Glomerular visceral epithelial cell (primary cell): Measurements from ENCODE around the gene XXYLT1.

Experiments
- DNase-seq: peaks from one replicate; pipeline ENCODE4 v3.0.0-alpha.2; 2016; ENCODE audit errors: extremely low spot score

XXYLT1 gene

DNA sequence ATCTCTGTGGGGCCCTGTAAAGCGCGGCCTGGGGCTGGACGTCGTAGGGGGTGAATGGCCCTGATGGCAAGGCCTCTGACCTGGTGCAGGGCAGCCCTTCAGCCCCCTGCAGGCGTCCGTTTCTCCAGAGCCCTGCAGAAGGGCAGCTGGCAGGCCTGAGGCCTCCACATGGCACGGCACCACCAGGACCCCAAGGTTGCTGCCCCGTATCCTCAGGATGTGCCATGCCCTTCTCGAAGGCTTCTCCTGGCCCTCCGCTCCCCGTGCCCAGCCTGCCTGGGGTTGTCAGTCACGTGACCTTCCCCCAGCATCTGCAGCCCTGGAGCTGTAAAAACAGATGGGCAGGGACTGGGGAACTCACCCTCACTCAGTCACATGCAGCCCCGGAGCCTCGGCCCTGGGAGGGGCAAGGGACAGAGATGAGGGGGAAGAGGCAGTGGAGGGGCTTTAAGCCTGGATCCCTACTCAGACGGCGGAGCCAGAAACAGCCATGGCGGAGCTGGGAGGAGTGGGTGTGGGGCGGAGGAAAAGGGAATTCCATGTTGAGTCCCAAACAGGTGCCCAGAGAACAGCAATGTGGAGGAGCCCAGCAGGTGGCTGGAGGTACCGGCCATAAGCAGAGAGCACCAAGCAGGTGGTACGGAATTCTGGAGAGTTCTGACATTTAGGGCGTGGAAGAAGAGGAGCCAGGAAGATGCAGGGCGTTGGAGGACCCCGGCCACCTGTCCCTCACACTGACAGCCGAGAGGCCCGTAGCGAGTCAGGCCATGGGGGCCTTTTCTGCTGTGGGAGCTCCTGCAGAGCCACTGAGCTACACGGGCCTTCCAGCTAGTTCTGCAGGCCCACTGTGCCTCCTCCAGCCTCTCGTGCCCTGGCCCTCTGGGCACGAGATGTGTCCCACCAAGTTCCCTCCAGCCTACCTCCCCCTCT is 193.1 kb downstream of the XXYLT1 start:
- DNase-seq = no peak

DNA sequence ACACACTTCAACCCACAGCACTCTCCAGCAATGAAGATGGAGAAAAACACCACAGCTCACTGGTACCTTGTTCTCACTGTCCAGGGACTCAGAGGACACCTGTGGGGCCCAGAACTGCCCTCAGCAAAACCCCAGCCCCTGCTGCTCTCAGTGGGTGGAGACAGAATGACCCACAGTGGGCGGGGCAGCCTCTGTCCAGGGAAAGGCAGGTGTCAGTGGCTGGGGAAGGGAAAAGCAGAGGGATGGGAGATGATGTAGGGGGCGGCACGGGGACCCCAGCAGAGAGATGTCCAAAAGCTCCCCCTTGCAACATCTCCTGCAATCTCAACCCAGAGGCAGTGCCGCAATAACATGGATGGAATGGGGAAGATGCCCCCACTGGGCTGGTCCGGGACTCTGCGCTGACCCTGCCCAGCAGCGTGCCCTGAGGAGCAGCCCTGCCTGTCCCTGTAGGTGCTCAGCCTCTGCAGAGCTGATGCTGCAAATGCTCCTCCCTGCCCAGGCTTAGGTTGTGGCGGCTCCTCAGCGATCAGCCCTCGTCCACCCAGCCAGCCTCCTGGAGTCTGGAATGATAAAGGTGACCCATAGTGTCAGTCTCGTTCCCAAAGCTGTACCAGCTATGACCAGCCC is 193.9 kb downstream of the XXYLT1 start:
- DNase-seq = no peak

- DNase-seq = no peak
Observed at GRCh38 chr3:195075941-195076875, 194.8 kb downstream of the XXYLT1 start.

GRCh38 chr3:195075199-195075940 is 195.6 kb downstream of the XXYLT1 start:
- no peak for DNase-seq

DNA sequence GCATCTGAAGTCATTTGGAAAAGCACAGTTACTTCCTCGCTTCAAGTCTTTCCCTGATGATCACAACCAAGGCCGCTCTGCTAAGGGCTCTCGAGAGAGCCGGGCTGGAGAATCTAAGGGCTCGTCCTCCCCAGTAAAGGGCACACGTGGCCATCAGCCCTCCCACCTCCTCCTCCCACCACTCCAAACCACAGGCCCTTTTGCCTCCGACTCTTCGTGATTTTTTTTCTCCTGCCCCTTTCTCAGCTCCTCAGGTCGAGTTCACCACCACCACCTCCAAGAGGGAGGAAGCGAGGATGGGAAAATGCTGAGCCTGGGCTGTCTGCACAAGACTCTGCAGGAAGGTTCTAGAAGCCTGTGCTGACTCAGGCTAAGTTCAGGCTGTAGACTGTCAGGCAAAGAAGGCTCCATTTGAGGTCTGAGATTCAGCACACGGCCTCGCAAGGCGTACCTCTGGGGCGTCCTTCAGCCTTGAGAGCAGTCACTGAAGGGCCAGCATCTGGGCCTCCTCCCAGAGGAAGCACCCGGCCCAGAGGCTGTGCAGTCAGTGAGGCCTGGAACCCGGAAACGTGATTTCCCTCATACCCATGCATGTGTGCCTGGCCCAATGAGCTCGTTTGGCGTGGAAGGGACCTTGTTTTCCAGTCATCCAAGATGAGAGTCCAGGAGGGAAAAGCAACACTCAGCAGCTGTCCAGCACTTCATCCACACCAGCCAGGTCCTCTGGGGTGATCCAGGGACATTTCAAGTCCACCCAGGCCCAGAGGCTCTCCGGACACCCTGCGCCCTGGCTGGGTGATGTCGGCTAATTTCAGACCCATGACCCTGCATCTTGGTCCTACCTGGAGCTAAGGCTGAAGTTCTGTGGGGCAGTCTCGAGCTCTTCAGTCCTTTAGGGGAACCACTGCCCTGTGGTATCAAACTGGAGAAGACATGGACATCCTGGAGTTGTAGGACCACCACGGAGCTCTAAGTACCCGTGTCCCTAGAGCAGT is 196.8 kb downstream of the XXYLT1 start:
- DNase-seq = no peak

DNA sequence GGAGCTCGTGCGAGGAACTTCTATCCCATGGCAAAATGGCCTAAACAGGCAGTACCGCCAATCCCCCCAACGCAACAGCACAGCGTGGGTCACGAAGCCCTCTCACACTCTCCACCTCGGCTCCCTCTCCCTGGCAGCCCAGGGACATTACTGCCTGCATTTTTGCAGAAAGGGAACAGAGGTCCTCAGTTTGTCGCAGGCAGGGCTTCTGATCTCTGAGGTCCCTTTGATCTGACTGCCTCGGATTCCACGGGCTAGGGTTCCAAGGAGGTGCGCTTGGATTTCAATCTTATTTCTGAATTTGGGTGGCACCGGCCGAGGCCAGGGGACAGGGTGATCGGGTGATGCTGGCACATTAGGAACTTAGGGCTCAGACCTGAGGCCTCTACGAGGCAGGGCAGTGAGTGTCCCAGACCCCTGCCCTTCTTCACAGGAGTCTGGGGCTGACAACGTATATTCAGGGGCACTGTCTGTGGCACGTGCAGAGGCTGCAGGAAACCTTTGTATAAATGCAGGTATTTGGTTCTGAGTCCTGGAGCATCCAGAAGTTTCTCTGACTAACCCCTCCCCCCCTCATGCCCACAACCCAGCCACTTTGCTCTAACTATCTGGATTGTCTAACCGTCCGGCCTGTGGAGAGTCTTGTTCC is 197.9 kb downstream of the XXYLT1 start:
- no peak for DNase-seq

DNA sequence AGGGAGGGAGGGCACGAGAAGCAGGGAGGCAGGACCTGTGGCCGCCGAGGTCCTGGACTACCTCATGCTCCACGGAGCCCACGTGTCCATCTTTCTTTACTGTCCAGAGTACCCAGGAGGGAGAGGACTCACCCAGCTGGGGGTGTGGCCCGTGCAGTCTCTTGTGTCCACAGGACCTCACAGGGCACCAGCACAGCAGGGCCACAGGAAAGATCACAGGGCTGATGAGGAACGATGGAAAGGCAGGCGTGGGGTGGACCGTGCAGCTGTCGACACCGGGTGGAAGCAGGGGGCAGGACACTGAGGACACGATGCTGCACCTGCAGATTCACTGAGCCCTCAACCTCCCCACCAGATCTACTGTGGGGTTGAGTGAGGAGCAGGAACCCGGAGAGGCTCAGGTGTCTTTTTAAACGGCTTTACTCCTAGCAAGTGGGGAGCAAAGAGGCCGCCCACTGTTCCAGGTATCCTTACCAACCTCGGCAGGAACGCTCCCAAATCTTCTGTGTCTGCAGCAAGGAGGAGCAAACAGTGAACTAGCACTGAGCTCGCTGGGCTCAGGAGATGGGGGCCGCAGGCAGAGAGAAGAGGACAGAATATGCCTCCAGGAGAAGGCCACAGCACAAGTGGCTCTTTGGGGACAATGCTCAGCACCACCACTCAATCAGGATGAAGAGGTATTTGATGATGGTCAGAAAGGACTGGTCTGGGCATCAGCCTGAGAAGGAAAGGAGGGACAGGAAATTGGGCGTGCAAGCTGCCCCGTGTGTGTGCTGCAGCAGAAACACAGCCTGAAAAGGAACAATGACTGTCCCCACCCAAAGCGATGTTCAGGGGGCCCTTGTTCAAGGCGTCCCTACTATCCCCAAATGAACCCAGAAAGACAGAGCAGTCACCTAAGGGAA is 198.8 kb downstream of the XXYLT1 start:
- no peak for DNase-seq

- DNase-seq = no peak
Observed at GRCh38 chr3:195071011-195071728, 199.8 kb downstream of the XXYLT1 start.

DNA sequence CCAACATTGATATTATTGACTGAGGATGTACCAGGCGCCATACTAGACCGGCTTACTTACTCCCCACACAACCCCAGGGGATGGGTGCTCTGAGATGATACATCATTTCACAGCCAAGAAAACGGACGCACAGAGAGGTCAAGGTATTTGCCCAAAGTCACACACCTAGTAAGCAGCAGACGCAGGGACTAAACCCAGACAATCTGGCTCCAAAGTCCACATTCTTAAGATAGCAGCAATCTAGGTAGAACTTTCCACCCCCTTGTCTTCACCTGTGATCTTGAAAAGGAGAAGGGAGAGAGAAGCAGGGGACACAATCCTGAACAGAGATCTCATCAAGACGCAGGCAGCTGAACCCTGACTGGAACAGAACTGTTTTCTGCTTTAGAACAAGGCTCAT is 200.6 kb downstream of the XXYLT1 start:
- DNase-seq = no peak

DNA sequence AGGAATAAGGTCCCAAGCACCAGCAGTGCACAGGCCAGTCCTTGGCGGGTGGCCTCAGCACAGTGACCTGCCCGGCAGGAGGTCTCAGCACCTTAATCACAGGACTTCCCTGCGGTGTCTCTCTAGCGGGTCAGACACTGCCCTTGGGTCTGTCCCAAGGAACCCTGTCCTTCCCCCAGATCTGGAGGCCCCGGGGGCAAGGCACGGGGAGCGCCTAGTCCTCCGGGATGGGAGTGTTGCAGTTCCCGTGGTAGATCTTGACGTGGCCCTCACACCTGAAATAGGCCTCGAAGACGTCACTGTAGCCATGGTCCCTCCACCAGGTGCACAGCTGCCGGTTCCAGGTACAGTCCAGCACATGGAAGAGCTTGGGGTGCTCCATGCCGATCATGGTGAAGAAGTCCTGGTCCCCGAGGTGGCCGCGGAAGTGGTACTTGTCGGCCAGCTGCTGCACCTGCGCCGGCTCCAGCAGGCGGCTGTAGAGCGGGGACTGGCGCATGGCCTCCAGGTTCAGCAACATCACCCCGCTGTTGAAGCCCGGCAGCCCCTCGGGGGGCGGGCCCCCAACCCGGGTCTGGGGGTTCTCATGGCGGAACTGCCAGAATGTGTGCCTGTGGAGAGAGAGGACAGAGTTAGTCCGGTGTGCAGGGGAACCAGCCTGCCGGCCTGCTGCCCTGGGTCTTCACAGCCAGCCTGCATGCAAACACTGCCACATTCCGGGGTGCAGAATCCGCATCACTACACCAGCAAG is 201.3 kb downstream of the XXYLT1 start:
- DNase-seq = no peak

GRCh38 chr3:195068084-195069080 is 202.6 kb downstream of the XXYLT1 start:
- no peak for DNase-seq

GRCh38 chr3:195066441-195066841 is 204.5 kb downstream of the XXYLT1 start:
- no peak for DNase-seq

DNA sequence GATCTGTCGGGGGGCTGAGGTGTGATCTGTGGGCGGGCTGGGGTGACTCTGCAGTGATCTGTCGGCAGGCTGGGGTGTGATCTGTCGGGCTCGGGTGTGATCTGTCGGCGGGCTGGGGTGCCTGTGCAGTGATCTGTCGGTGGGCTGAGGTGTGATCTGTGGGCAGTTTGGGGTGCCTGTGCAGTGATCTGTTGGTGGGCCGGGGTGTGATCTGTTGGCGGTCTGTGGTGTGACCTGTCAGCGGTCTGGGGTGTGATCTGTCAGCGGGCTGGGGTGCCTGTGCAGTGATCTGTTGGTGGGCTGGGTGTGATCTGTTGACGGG is 205.1 kb downstream of the XXYLT1 start:
- DNase-seq = no peak

GRCh38 chr3:195065142-195065863 is 205.7 kb downstream of the XXYLT1 start:
- no peak for DNase-seq

- DNase-seq = no peak
Observed at GRCh38 chr3:195064300-195064931, 206.5 kb downstream of the XXYLT1 start.
